NOMO-1 treated with DMSO at 0.1 percent for 48 hours (cell line): ENCODE data around the gene CTTN.

Source experiments
- DNase-seq: peaks from one replicate; lab custom pipeline; 2025; ENCODE audit not compliant: unreplicated experiment; lab: John Stamatoyannopoulos, UW

CTTN gene

DNA sequence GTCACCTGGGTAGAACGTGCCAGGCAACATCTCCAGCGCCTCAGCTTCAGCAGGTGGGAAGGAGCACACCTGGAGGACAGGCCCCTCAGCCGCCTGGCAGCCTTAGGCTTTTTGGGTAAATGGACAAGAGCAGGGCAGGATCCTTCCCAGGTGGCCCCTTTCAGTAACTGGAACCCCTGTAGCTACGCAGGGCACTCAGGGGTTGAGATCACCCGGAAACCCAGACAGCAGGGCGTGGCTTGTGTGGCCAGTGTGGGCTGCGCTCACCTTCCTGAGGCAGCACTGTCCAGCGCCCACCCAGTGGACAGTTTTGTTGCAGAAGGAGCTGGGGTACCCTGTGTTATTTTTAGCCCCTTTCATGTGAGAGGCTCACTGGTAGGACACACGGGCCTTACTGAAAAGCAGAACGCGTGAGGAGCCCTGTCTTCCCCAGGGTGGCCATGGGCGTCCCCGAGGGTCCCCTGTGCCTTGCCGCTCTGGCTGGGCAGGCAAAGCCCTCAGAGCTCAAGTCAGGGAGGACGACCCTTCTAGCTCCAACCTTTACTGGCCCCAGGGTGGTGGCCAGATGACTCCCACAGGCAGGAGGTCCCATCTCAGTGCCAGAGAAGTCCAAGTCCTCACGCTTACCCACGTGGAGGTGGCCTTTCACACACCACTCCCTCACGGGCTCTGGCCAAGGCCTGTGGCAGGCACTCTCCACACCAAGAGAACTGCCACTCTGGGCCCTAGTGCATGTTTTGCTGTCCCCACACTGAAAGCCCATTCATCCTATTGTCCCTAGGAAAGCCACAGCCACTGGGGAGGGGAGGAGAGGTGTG, 75.8 kb downstream of the CTTN start:
- DNase-seq: no peak

DNA sequence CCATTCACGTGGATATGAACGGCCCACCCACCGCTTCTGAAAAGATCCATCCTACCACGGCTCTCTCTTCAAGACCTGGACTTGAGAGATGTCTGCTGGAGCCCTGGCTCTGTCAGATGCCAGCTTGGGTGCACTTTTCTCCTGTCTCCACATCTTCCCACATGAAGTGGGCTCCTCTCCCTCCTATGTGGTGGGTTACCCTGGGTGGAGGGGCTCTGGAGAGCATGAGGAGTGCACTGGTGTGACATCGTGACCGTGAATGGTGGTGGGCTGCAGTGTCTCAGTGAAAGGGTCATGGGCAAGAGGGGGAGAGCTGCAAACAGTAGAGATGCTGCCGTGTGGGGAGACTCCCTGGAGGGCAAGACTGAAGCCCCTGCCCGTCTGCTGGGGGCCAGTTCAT, 76.4 kb downstream of the CTTN start:
- DNase-seq: no peak

DNA sequence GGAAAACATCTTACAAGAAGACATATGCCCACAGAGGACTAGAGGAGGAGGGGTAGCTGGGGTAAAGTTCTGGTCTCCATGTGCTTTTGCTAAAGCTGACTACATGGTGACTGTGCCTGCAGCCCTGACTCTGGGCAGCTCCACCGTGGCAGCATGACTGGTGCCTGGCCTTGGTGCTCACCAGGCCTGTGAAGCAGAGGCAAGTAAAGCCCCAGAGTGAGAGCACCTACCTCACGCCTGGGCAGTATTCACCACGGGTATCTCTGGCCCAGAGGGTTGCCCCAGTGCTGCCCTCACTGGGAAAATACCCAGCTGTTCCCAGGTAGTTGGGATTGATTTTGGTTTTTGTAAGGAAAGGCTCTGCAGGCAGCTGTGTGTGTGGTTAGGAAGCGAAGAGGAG, 78.3 kb downstream of the CTTN start:
- no peak for DNase-seq

DNA sequence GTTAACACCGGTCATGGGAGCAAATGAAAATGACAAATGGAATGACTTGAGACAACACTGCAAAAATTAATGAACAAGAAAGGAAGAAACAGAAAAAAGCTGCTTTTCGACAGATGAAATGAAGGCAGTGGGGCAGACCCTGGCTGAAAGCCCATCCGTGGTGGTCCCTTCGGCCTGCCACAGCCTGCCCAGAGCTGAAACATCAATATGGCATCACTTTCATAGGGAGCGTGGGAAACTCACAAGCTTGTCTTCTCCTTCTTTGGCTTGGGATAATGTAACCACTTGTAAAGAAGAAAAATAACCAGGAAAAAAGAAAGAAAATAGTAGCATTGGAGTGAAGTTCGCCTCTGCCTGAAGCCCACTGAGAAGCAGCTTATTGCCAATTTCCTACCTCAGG, 78.8 kb downstream of the CTTN start:
- no peak for DNase-seq

DNA sequence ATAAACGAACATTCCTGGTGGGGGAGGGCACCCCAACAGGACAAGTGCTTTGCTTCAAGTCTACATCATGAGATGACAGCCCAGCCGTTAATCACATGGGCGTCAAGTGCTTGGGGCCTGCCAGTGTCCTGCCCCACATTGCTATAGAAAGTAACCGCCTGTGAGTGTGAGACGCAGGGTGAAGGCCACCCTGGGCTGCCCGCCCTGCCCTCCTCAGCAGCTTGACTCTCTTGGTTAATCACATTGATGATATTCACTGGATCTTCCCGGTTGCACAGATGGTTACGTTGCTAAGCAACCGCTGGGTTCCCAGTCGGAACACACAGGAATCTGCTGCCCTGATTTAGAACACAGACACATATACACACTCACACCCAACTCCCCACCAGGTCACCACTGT, 79.3 kb downstream of the CTTN start:
- no peak for DNase-seq

DNA sequence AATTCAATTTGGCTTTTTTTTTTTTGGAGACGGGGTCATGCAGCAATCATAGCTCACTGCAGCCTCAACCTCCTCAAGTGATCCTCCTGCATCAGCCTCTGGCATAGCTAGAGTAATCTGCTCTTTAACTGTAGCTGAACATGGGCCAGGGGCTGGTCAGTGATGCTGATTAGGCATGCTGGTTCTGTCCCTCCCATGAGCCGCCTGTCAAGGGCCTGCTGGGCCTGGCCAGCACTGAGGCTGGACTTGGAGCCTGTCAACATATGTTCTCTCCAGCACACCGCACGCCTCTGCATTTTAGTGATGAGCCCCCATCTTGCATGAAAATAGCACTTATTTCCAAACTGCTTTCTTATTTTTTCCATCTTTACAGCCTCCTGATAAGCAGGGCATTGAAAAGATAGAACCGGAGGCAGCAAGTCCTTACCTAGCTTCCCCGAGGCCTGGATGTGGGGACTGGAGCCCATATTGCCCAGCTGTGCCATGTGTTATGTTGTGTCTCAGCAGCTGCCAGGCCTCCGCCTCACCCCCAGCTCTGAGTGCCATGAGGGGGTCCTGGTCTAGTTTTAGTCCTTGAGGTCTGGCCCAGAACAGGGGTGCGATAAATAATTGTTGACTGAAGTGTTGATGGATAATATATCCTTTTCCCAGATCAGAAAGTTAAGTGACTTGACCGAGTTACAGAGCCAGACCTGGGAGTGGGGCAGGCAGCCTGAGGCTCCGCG, 80.0 kb downstream of the CTTN start:
- DNase-seq: no peak

DNA sequence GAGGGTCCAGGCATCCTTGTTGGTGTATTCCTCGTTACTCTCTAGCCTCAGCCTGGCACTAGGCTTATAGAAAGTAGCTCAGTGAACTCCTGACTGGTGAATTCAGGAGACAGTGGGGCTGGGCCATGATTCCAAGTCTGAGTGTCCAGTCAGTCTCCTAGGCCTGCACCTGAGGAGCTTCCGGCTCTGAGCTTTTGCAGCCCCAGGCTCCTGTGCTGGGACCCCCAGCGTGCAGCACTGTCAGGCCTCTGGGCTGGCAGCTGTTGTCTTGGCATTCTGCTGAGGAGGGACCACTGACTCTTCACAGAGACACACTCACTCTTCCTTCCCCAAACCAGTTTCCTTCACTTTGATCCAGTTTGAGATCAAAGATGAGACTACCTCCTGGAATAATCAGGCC, 82.4 kb downstream of the CTTN start:
- DNase-seq: no peak

DNA sequence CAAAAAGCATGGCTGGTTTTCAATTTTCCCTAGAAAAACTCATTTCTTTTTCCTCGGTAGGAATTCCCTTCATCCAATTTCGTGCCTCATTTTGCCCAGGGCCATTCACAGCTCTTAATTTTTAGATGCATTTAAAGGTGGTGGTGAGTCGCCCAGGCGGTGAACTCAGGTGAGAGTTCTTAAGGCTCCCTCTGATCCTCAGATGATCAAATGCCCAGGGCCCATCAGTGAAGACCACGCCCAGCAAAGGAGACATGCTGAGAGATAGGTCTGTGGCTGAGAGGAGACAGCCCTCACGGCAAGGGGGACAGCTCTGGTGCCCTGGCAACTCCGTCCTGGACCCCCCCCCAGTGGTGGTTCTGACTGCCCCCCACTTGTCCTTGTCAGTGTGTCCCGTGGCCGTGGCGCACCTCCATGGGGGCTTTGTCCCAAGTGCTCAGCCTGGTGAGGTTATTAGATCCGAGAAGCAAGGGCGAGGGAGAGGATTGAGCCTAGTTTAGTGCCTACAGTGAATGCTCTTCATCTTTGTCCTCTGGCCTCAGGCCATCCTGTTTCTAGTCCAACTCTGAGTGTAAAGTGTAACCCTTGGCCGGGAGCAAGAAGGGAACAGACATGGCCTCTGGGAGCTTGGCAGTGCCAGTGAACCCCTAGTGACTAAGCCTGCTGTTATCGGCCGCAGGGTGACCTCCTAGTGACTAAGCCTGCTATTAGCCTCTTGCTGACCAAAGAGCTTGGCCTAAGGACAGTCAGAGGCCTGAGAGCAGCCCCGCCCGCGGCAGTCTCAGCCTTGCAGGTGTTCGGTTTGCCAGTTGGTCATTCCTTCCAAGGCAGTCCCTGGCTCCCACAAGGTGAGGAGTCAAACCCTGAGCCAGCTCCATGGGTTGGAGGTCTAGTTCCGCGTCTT, 83.5 kb downstream of the CTTN start:
- no peak for DNase-seq

DNA sequence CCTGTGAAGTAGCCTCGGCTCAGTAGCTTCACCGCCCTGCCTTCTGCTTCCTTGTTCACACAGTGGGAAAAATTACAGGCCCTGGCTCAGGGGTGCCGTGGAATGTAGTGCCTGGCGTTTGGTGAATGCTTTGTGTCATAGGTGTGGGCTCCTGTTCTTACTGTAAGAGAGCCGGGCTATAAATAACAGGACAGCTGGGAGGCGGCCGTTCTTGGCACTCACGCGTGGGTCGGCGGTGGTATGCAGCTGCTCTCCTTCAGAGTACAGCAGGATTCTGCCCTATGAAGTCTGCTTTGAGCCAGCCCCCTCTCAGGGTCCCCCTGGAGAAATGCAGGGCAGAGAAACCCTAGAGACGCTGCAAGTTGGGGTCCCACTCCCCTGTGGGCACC, 84.2 kb downstream of the CTTN start:
- DNase-seq: no peak

DNA sequence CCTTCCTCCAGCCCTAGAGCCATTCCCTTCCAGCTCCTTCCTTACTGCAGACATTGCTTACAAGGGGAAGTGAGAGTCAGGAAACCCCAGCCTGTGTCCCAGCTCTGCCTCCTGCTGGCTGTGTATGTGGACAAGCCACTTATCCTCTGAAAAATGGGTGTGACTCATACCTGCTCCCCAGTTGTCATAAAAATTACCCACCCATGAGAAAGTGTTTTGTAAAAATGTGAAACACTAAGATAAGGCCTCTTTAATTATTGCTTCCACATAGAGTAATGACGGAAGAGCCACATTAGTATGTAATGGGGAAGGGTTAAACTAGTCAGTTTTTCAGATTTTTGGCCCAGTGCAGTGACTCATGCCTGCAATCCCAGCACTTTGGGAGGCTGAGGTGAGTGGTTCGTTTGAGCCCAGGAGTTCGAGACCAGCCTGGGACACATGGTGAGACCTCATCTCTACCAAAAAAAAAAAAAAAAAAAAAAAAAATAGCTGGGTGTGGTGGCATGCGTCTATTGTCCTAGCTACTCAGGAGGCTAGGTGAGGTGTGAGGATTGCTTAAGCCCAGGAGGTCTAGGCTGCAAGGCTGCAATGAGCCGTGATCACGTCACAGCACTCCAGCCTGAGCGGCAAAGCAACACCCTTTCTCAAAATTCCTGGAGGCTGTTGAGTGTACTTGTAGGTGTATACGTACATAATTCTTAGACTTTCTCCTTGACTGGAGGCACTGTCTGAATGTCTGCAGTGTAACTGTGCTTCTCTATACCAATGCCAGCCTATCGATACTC, 84.9 kb downstream of the CTTN start:
- peak; percentile 82 for DNase-seq

DNA sequence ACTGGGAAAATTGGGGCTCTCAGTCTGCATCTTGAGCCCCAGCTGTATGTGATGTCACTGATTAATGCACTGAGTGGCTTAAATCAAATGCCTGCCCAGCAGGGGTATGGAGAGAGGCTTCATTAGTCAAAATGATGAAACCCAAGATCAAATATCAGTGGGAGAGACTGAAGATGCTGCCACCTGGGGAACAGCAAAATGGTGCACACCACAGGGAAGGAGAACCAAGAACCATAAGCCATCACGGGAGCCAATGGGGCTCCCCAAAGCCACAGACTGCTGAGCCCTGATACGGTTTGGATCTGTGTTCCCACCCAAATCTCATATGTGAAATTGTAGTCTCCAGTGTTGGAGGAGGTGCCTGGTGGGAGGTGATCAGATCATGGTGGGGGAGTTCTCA, 85.6 kb downstream of the CTTN start:
- no peak for DNase-seq

DNA sequence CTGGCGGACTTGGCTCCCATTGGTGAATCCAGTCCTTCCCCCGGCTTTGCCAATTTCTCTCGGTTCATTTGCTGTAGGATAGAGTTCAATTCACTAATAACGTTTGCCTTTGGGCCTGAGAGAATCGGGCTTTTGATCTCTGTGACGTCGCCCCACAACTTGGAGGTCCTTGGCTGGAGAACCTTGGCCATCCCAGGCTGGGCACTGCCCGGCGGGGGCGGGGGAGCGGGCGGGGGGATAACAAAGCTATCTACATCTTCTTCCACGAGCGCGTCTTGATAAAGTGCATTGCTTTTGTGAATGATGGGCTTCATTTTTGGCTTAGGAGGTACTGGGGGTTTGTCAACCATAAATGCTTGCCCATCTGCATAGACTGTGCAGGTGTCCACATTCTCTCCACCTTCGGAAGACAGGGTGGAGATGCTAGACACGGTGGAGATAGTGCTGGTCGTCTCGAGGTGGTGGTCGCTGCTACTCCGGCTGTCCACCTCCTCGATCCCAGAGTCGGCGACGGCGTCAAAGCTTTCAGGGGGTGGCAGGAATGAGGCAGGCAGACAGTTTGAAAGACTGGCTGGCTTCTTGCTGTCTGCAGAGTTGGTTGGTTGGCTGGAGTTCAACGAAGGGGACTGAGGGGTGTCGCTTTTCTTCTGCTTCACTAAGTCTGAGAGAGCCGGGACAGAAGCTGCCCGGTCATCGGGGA, 87.1 kb downstream of the CTTN start:
- DNase-seq: no peak

DNA sequence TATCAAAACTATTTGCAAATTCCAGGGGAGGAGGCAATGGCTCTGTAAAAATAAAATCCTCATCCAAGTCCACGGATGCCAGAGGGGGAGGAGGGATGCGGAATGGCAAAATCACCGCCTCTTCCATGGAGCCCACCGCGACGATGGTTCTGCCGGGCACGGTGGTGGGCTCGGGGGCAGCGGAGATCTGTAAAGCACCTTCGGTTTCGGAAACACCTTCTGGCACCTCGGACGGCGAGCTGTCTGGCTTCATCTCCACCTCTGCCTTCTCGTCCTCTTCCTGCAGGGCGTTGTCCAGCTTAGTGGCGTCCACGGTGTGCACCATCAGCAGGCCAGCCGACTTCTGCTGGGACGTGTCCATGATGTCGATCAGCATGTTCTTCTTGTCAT, 87.7 kb downstream of the CTTN start:
- no peak for DNase-seq
